LNCAP (cell line): ENCODE measurements around the gene ULK3.

Experiments
- CTCF ChIP-seq: fragments of 450-650 bp; IDR thresholded peaks from 2 replicates; pipeline ENCODE4 v1.5.1; 2017; ENCODE audit warnings: mild to moderate bottlenecking

Gene ULK3

GRCh38 chr15:74843891-74844299 is 939 bp upstream of the ULK3 start:
- no peak for TF ChIP-seq CTCF

GRCh38 chr15:74843445-74843828 is 481 bp upstream of the ULK3 start:
- no peak for TF ChIP-seq CTCF

- no peak for TF ChIP-seq CTCF
Observed at GRCh38 chr15:74841891-74842373, 1.0 kb downstream of the ULK3 start.

GRCh38 chr15:74840851-74841775 is 1.8 kb downstream of the ULK3 start:
- TF ChIP-seq CTCF: no peak

- TF ChIP-seq CTCF: no peak
Observed at GRCh38 chr15:74839526-74840395, 3.2 kb downstream of the ULK3 start.

GRCh38 chr15:74838746-74839525 is 4.0 kb downstream of the ULK3 start:
- TF ChIP-seq CTCF: no peak

GRCh38 chr15:74838137-74838516 is 4.8 kb downstream of the ULK3 start:
- no peak for TF ChIP-seq CTCF
